ENCODE results near the gene CDH4. TPM values are rescaled to one million over a fixed set of nuclear protein-coding genes. Genes with fewer than 3 reads are reported as not detected.

The CDH4 gene
- total and polyA plus RNA-seq, 2 of the 13 experiments (the other 11 are each of a cell fraction or from before 2014, with no cell fraction given): not detected

DNA sequence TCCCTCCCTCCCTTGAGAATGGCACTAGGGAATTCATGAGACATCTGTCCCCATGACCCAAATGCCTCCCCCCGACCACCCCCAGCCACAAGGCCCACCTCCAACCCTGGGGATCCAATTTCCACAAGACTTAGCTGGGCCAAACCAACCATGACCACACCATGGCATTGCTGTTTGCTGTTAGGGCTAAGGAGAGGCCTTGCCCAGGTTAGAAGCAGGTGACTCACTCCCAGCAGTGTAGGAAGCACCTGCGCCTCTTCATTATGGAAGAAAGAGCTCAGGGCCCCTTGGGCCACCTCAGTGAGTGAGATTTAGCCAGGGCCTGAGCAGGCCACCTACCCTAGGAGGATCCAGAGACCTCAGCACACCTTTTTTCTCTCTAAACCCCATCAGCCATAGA is 475.7 kb downstream of the CDH4 start (continued):
- TF ChIP-seq GTF2F1 (IDR thresholded peaks at IDR 0.05; ENCODE audit: low read length): no peak

DNA sequence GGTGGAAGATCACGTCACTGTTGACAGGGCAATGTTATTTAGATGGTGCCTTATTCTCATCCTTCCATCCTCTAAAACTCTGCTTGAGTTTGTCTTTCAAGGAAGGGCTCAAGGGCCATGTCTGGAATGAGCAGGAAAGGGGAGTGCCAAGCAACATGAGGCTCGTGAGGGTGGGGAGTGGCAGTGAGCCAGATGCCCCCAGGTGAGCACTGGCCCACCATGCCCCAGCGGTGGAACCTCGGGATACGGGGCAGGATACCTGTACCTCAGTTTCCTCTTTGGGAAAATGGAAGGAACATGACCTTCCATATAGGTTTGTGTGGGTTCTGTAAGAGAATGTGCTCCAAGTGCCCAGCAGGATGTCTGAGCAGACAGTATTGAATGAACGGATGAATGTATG is 476.3 kb downstream of the CDH4 start:
- BruUV-seq (replicated peaks): no TSS peak
- intact Hi-C loops (cut with micrococcal nuclease; ENCODE audit: unreplicated experiment): no loop called here
- no peak overlapping the region for H3K27ac ChIP-seq (ENCODE audit: extremely low read length, insufficient read depth, low read length)
- peaks cover 12% of the 10 kb centered on the region; the same call in 1 of the 2 replicates for H3K4me1 ChIP-seq (ENCODE audit: insufficient read depth, low read length)
- no peaks in the 10 kb centered on the region; the same call in 1 of the 2 replicates for H4K20me1 ChIP-seq (ENCODE audit: insufficient read depth, low read length)
- 4% methylated on average over 6 of the region's 6 CpGs for WGBS (ENCODE audit: low lambda C conversion rate)
- ChIA-PET CTCF (ENCODE audit: low intra/inter-chr PET ratio, low total read pairs) (no interaction called here), POLR2A (no interaction called here)
- peaks cover 8% of the 10 kb centered on the region; the same call in 1 of the 2 replicates for H3K9me3 ChIP-seq (ENCODE audit: low read length)
- no peak overlapping the region for H2AFZ ChIP-seq (ENCODE audit: low read length)
- no peaks in the 10 kb centered on the region for H3K79me2 ChIP-seq (ENCODE audit: insufficient read depth, low read length)
- FAIRE-seq: no peak
- ATAC-seq: no peak
- DNase-seq (ENCODE audit: low spot score): no peak
- in situ Hi-C loops (cut with HindIII; ENCODE audit: extremely low pct_ligation_motif_present, low pct_unique_long_range_greater_than_20kb): no loop called here
- no peak overlapping the region for H3K4me2 ChIP-seq (ENCODE audit: low read depth, low read length)
- peaks cover 9 to 47% of the 10 kb centered on the region in 2 experiments; a peak in 4 of 5 replicates for H3K27me3 ChIP-seq (ENCODE audit: control insufficient read depth in 1 of 2, insufficient read depth in 2 of 2, low read length in 2 of 2)
- no peaks in the 10 kb centered on the region for H3K36me3 ChIP-seq (replicated peaks in 1 of 2; ENCODE audit: control insufficient read depth in 1 of 2, insufficient read depth in 2 of 2, low read length in 2 of 2)
- no peak overlapping the region for H3K4me3 ChIP-seq (replicated peaks in 1 of 3; ENCODE audit: insufficient read depth in 1 of 3, low read depth in 2 of 3, low read length in 3 of 3)
- no peak overlapping the region for H3K9ac ChIP-seq (ENCODE audit: insufficient read depth, low read depth, low read length)
- TF ChIP-seq, protein P1, sequence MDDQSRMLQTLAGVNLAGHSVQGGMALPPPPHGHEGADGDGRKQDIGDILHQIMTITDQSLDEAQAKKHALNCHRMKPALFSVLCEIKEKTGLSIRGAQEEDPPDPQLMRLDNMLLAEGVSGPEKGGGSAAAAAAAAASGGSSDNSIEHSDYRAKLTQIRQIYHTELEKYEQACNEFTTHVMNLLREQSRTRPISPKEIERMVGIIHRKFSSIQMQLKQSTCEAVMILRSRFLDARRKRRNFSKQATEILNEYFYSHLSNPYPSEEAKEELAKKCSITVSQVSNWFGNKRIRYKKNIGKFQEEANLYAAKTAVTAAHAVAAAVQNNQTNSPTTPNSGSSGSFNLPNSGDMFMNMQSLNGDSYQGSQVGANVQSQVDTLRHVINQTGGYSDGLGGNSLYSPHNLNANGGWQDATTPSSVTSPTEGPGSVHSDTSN (CRISPR knock-in tag; IDR thresholded peaks at IDR 0.05; ENCODE audit: borderline replicate concordance): no peak
- TF ChIP-seq ZNF446 (CRISPR knock-in tag; IDR thresholded peaks at IDR 0.05) (no peak), ZNF652 (CRISPR knock-in tag; IDR thresholded peaks at IDR 0.05; ENCODE audit: borderline replicate concordance, low read depth) (no peak), ZFP36L1 (CRISPR knock-in tag; IDR thresholded peaks at IDR 0.05) (no peak), TBP (CRISPR knock-in tag; IDR thresholded peaks at IDR 0.05) (no peak), XBP1 (CRISPR knock-in tag; IDR thresholded peaks at IDR 0.05) (no peak), NFKB2 (CRISPR knock-in tag; IDR thresholded peaks at IDR 0.05; ENCODE audit: borderline replicate concordance) (no peak), ATF1 (CRISPR knock-in tag; IDR thresholded peaks at IDR 0.05) (no peak), ZNF207 (IDR thresholded peaks at IDR 0.05; ENCODE audit: borderline replicate concordance) (no peak), TBL1XR1 (IDR thresholded peaks at IDR 0.05; ENCODE audit: borderline replicate concordance, low read length, partially characterized antibody) (no peak), ZNF772 (CRISPR knock-in tag; IDR thresholded peaks at IDR 0.05) (no peak), ZNF17 (CRISPR knock-in tag; IDR thresholded peaks at IDR 0.05) (no peak)
- TF ChIP-seq, protein P2, sequence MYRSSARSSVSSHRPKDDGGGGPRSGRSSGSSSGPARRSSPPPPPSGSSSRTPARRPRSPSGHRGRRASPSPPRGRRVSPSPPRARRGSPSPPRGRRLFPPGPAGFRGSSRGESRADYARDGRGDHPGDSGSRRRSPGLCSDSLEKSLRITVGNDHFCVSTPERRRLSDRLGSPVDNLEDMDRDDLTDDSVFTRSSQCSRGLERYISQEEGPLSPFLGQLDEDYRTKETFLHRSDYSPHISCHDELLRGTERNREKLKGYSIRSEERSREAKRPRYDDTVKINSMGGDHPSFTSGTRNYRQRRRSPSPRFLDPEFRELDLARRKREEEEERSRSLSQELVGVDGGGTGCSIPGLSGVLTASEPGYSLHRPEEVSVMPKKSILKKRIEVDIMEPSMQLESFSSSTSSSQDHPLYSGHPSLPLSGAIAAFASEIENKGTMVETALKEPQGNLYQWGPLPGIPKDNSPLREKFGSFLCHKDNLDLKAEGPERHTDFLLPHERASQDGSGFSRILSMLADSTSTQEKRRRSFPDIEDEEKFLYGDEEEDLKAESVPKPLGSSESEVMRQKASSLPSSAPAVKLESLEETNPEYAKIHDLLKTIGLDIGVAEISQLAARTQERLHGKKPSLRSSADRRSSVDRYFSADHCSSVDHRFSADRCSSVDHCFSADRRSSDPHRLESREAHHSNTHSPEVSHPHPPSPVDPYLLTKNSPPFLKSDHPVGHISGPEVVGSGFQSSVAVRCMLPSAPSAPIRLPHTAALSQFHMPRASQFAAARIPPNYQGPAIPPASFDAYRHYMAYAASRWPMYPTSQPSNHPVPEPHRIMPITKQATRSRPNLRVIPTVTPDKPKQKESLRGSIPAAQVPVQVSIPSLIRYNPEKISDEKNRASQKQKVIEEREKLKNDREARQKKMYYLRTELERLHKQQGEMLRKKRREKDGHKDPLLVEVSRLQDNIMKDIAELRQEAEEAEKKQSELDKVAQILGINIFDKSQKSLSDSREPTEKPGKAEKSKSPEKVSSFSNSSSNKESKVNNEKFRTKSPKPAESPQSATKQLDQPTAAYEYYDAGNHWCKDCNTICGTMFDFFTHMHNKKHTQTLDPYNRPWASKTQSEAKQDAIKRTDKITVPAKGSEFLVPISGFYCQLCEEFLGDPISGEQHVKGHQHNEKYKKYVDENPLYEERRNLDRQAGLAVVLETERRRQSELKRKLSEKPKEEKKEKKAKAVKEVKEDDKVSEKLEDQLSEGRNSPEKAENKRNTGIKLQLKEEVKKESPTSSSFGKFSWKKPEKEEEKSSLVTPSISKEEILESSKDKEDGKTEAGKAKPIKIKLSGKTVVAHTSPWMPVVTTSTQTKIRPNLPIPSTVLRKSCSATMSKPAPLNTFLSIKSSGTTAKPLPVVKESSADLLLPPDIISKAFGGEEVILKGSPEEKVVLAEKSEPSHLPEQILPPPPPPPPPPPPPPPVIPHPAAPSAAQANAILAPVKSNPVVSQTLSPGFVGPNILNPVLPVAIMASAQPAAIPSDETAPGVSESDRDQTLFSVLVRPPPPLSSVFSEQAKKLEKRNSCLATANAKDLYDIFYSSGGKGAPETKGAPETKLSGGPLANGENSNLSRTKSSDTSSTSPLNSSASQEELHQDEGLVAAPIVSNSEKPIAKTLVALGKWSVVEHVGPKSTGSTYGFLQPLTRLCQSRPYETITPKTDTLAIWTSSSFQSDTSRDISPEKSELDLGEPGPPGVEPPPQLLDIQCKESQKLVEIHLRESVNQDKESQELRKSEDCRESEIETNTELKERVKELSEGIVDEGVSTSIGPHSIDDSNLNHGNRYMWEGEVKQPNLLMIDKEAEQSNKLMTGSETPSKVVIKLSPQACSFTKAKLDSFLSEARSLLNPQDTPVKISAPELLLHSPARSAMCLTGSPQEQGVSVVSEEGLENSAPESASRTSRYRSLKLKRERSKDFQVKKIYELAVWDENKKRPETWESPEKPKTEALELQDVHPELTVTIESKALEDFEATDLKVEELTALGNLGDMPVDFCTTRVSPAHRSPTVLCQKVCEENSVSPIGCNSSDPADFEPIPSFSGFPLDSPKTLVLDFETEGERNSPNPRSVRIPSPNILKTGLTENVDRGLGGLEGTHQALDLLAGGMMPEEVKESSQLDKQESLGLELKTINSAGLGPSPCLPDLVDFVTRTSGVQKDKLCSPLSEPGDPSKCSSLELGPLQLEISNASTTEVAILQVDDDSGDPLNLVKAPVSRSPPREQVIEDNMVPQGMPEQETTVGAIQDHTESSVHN (CRISPR knock-in tag; IDR thresholded peaks at IDR 0.05): no peak
- TF ChIP-seq, protein P3, sequence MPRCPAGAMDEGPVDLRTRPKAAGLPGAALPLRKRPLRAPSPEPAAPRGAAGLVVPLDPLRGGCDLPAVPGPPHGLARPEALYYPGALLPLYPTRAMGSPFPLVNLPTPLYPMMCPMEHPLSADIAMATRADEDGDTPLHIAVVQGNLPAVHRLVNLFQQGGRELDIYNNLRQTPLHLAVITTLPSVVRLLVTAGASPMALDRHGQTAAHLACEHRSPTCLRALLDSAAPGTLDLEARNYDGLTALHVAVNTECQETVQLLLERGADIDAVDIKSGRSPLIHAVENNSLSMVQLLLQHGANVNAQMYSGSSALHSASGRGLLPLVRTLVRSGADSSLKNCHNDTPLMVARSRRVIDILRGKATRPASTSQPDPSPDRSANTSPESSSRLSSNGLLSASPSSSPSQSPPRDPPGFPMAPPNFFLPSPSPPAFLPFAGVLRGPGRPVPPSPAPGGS (CRISPR knock-in tag; IDR thresholded peaks at IDR 0.05): no peak

Measured in HepG2 (cell line).